ENCODE measurements around the gene ALK. TPM values are rescaled to one million over a fixed set of nuclear protein-coding genes. Genes with fewer than 3 reads are reported as not detected.
A peak's percentile ranks its signal among the peaks of the same experiment; 100 is the strongest.

ALK gene
- total and polyA plus RNA-seq, 10 of the 15 experiments (the other 5 are each of a cell fraction or from before 2014, with no cell fraction given) = 0.11 TPM; not detected in 9

GRCh38 chr2:29522951-29523669, 398.3 kb downstream of the ALK start:
- no peak for DNase-seq (ENCODE audit: low read depth, low spot score)
- Histone ChIP-seq H3K27ac (ENCODE audit: control insufficient read depth, insufficient read depth) (no peak overlapping the region), H2AFZ (ENCODE audit: control insufficient read depth, low read depth, low read length) (no peak overlapping the region), H3K9me3 (replicated peaks; ENCODE audit: control insufficient read depth, insufficient read depth, low read length) (no peaks in the 10 kb centered on the region), H3K79me2 (ENCODE audit: control insufficient read depth, insufficient read depth, low read length) (no peaks in the 10 kb centered on the region), H3K4me3 (no peak overlapping the region), H3K9ac (ENCODE audit: control insufficient read depth, insufficient read depth, low read length) (no peak overlapping the region), H3K4me2 (ENCODE audit: control insufficient read depth, insufficient read depth) (no peak overlapping the region), H3K36me3 (ENCODE audit: control insufficient read depth in 2 of 2, insufficient read depth in 2 of 2, low read length in 1 of 2) (no peaks in the 10 kb centered on the region), H3K4me1 (ENCODE audit: control insufficient read depth, insufficient read depth, low read length) (no peaks in the 10 kb centered on the region), H4K20me1 (ENCODE audit: control insufficient read depth, insufficient read depth) (no peaks in the 10 kb centered on the region), H3K27me3 (replicated peaks in 1 of 2; ENCODE audit: control insufficient read depth in 2 of 2, insufficient read depth in 2 of 2, low read length in 1 of 2) (peaks cover 0 to 3% of the 10 kb centered on the region in 2 experiments; a peak in 1 of 4 replicates)
- ChIA-PET RAD21 (ENCODE audit: unreplicated experiment) (no interaction called here), POLR2A (no interaction called here), CTCF (no interaction called here), SMC1A (ENCODE audit: uncharacterized antibody, unreplicated experiment) (interaction anchor here (1.0 kb wide), 1 partner anchor 22 kb away, joined by 3 read pairs; no protein-coding TSS in a partner anchor)
- BruUV-seq (replicated peaks) = no TSS peak
- in situ Hi-C loops (cut with MboI) = no loop called here
- no peak for ATAC-seq
- TF ChIP-seq STAT1 (conservative IDR thresholded peaks at IDR 0.05) (no peak), USF1 (IDR thresholded peaks at IDR 0.05; ENCODE audit: borderline replicate concordance, extremely low read length, insufficient read depth, low read depth, low read length) (peak; percentile 9)
- WGBS (ENCODE audit: insufficient coverage, insufficient replicate concordance, low lambda C conversion rate, missing lambda C conversion rate) = 10% methylated on average over 5 of the region's 5 CpGs
- no peak for FAIRE-seq
- intact Hi-C loops (cut with micrococcal nuclease; ENCODE audit: unreplicated experiment) = no loop called here

GRCh38 chr2:29520001-29520400, 401.4 kb downstream of the ALK start:
- no peak overlapping the region for H3K9ac ChIP-seq (ENCODE audit: control insufficient read depth, insufficient read depth, low read length)
- H3K4me1 ChIP-seq (ENCODE audit: control insufficient read depth, insufficient read depth, low read length) = no peaks in the 10 kb centered on the region
- DNase-seq (ENCODE audit: low read depth, low spot score) = no peak
- no peak overlapping the region for H3K4me3 ChIP-seq
- H2AFZ ChIP-seq (ENCODE audit: control insufficient read depth, low read depth, low read length) = no peak overlapping the region
- H3K79me2 ChIP-seq (ENCODE audit: control insufficient read depth, insufficient read depth, low read length) = no peaks in the 10 kb centered on the region
- H3K9me3 ChIP-seq (replicated peaks; ENCODE audit: control insufficient read depth, insufficient read depth, low read length) = no peaks in the 10 kb centered on the region
- H3K27me3 ChIP-seq (replicated peaks in 1 of 2; ENCODE audit: control insufficient read depth in 2 of 2, insufficient read depth in 2 of 2, low read length in 1 of 2) = peaks cover 0 to 3% of the 10 kb centered on the region in 2 experiments; a peak in 1 of 4 replicates
- no peak for FAIRE-seq
- RAD21 ChIA-PET (ENCODE audit: unreplicated experiment) = no interaction called here
- no peak overlapping the region for H3K4me2 ChIP-seq (ENCODE audit: control insufficient read depth, insufficient read depth)
- CTCF ChIA-PET = no interaction called here
- in situ Hi-C loops (cut with MboI) = no loop called here
- WGBS (ENCODE audit: insufficient coverage, insufficient replicate concordance, low lambda C conversion rate, missing lambda C conversion rate) = 10% methylated on average over 5 of the region's 5 CpGs
- no peak overlapping the region for H3K27ac ChIP-seq (ENCODE audit: control insufficient read depth, insufficient read depth)
- ATAC-seq = no peak
- BruUV-seq (replicated peaks) = no TSS peak
- intact Hi-C loops (cut with micrococcal nuclease; ENCODE audit: unreplicated experiment) = no loop called here
- SMC1A ChIA-PET (ENCODE audit: uncharacterized antibody, unreplicated experiment) = no interaction called here
- no peaks in the 10 kb centered on the region for H3K36me3 ChIP-seq (ENCODE audit: control insufficient read depth in 2 of 2, insufficient read depth in 2 of 2, low read length in 1 of 2)
- POLR2A ChIA-PET = no interaction called here
- H4K20me1 ChIP-seq (ENCODE audit: control insufficient read depth, insufficient read depth) = no peaks in the 10 kb centered on the region
- TF ChIP-seq NKRF (conservative IDR thresholded peaks at IDR 0.05) (no peak), JUNB (IDR thresholded peaks at IDR 0.05) (no peak), NR2F1 (conservative IDR thresholded peaks at IDR 0.05) (no peak), USF1 (IDR thresholded peaks at IDR 0.05; ENCODE audit: borderline replicate concordance, extremely low read length, insufficient read depth, low read depth, low read length) (no peak), PRDM15 (CRISPR knock-in tag; IDR thresholded peaks at IDR 0.05) (no peak), CBX5 (IDR thresholded peaks at IDR 0.05; ENCODE audit: low read depth) (no peak), POU2F2 (IDR thresholded peaks at IDR 0.05; ENCODE audit: borderline replicate concordance, low read depth, low read length) (no peak)

Measured in GM12878 (cell line).